Neural cell (in vitro differentiated cells): ENCODE data around the gene HS3ST3A1. TPM values are rescaled to one million over a fixed set of nuclear protein-coding genes. Genes with fewer than 3 reads are reported as not detected.

Experiments used
- H2AFZ ChIP-seq: fragments of 200-600, 300-800 bp; sonication (generic), shearing (Covaris generic); 2 replicates; pipeline ENCODE4 v1.6.0; 2014; ENCODE audit warnings: low read depth, mild to moderate bottlenecking, antibody characterized with exemption, low read length, moderate library complexity
- H3F3A ChIP-seq: fragments of 200-600 bp; shearing (Covaris generic); 2 replicates; pipeline ENCODE4 v1.6.1; 2016; ENCODE audit warnings: mild to moderate bottlenecking, moderate library complexity, mixed read lengths, antibody characterized with exemption, low read length; ENCODE audit not compliant: insufficient read depth, poor library complexity, severe bottlenecking
- H3K27ac ChIP-seq: fragments of 200-600, 300-800 bp; sonication (generic), shearing (Covaris generic); 2 replicates; pipeline ENCODE4 v1.5.1; 2014; ENCODE audit warnings: mild to moderate bottlenecking, low read length, moderate library complexity
- H3K27me3 ChIP-seq: fragments of 300-800, 200-600 bp; sonication (generic), shearing (Covaris generic); 2 replicates; pipeline ENCODE4 v1.6.0; 2014; ENCODE audit warnings: mild to moderate bottlenecking, low read depth, low read length, moderate library complexity; ENCODE audit not compliant: insufficient read depth
- H3K36me3 ChIP-seq: fragments of 300-800, 200-600 bp; sonication (generic), shearing (Covaris generic); 2 replicates; pipeline ENCODE4 v1.5.1; 2014; ENCODE audit warnings: mild to moderate bottlenecking, antibody characterized with exemption, low read length, moderate library complexity; ENCODE audit not compliant: insufficient read depth
- H3K4me2 ChIP-seq: fragments of 300-800, 200-600 bp; sonication (generic), shearing (Covaris generic); 2 replicates; pipeline ENCODE4 v1.6.0; 2014; ENCODE audit warnings: mild to moderate bottlenecking, low read length
- H3K4me3 ChIP-seq: fragments of 300-800, 200-600 bp; sonication (generic), shearing (Covaris generic); 2 replicates; pipeline ENCODE4 v1.5.1; 2014; ENCODE audit warnings: mild to moderate bottlenecking, low read length, moderate library complexity
- H3K79me2 ChIP-seq: fragments of 200-600 bp; shearing (Covaris generic); replicated peaks from 2 replicates; pipeline ENCODE4 v1.6.0; 2014; ENCODE audit warnings: mild to moderate bottlenecking, low read length, moderate library complexity; ENCODE audit not compliant: insufficient read depth
- H3K9ac ChIP-seq: fragments of 300-800, 200-600 bp; sonication (generic), shearing (Covaris generic); 2 replicates; pipeline ENCODE4 v1.6.1; 2016; ENCODE audit warnings: mild to moderate bottlenecking, low read length, mixed read lengths
- H3K9me2 ChIP-seq: fragments of 200-600 bp; shearing (Covaris generic); 2 replicates; pipeline ENCODE4 v1.6.1; 2016; ENCODE audit warnings: mild to moderate bottlenecking, low read length, mixed read lengths; ENCODE audit not compliant: insufficient read depth
- H3K9me3 ChIP-seq: fragments of 200-600, 300-800 bp; sonication (generic), shearing (Covaris generic); 2 replicates; pipeline ENCODE4 v1.6.1; 2016; ENCODE audit warnings: mild to moderate bottlenecking, mixed run types, low read length, moderate library complexity, mixed read lengths
- H4K20me1 ChIP-seq: fragments of 200-600 bp; shearing (Covaris generic); 2 replicates; pipeline ENCODE4 v1.6.1; 2016; ENCODE audit warnings: mild to moderate bottlenecking, mixed run types; ENCODE audit not compliant: insufficient read depth
- CTCF ChIP-seq: fragments of 450-650 bp; IDR thresholded peaks from 2 replicates; pipeline ENCODE4 v1.5.1; 2014; ENCODE audit warnings: antibody characterized with exemption, mild to moderate bottlenecking, moderate library complexity; ENCODE audit not compliant: poor library complexity, severe bottlenecking
- EP300 ChIP-seq: fragments of 450-650 bp; conservative IDR thresholded peaks from 2 replicates; pipeline ENCODE4 v1.6.1; 2014; ENCODE audit warnings: antibody characterized with exemption, mild to moderate bottlenecking, moderate library complexity; ENCODE audit not compliant: poor library complexity, severe bottlenecking
- EZH2 ChIP-seq: fragments of 200-600, 300-800 bp; shearing (Covaris generic), sonication (generic); IDR thresholded peaks from 2 replicates; pipeline ENCODE4 v1.6.1; 2014; ENCODE audit warnings: antibody characterized with exemption, low read length, borderline replicate concordance, mild to moderate bottlenecking; ENCODE audit not compliant: insufficient read depth, poor library complexity, severe bottlenecking
- MXI1 ChIP-seq: fragments of 450-650 bp; conservative IDR thresholded peaks from 2 replicates; pipeline ENCODE4 v1.6.1; 2014; ENCODE audit warnings: antibody characterized with exemption, mild to moderate bottlenecking; ENCODE audit not compliant: poor library complexity, severe bottlenecking
- POLR2AphosphoS5 ChIP-seq: IDR thresholded peaks from 2 replicates; pipeline ENCODE4 v1.6.1; 2012
- RAD21 ChIP-seq: fragments of 450-650 bp; conservative IDR thresholded peaks from 2 replicates; pipeline ENCODE4 v1.6.1; 2014; ENCODE audit warnings: antibody characterized with exemption, mild to moderate bottlenecking, moderate library complexity
- SMC3 ChIP-seq: fragments of 450-650 bp; conservative IDR thresholded peaks from 2 replicates; pipeline ENCODE4 v1.6.1; 2014; ENCODE audit warnings: antibody characterized with exemption, mild to moderate bottlenecking, moderate library complexity; ENCODE audit not compliant: poor library complexity
- TAF1 ChIP-seq: IDR thresholded peaks from 2 replicates; pipeline ENCODE4 v1.6.1; 2012; ENCODE audit warnings: low read depth
- polyA plus RNA-seq: library from polyadenylated mRNA; depleted of rRNA; stranded (reverse); fragments of >200 nt; gene quantifications from 2 replicates; pipeline ENCODE4 v1.2.3, GENCODE V29; 2014
- TF ChIP-seq, protein P1 (sequence below): IDR thresholded peaks from 2 replicates; pipeline ENCODE4 v1.6.1; 2012; ENCODE audit warnings: borderline replicate concordance

HS3ST3A1 gene
- polyA plus RNA-seq, 1 donor from 2014 or later, result 0.56 TPM

DNA sequence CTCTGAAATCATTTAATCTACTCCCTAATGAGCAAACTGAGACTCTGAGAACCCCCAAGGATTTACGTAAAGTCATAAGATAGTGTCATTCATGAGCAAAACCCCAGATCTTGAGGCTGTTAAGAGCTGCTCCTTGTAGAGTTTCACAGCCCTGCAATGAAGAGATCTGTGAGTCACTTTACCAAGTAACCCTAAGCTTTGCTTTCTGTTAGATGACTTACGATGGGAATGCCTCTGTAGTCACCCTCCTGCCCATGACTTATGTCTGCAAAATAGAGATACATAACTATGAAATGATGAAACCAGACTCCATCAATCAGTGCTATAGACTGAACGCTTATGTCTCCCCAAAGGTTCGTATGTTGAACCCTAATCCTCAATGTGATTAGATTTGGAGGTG lies 117.7 kb downstream of the HS3ST3A1 start (continued):
- TF ChIP-seq, protein P1, sequence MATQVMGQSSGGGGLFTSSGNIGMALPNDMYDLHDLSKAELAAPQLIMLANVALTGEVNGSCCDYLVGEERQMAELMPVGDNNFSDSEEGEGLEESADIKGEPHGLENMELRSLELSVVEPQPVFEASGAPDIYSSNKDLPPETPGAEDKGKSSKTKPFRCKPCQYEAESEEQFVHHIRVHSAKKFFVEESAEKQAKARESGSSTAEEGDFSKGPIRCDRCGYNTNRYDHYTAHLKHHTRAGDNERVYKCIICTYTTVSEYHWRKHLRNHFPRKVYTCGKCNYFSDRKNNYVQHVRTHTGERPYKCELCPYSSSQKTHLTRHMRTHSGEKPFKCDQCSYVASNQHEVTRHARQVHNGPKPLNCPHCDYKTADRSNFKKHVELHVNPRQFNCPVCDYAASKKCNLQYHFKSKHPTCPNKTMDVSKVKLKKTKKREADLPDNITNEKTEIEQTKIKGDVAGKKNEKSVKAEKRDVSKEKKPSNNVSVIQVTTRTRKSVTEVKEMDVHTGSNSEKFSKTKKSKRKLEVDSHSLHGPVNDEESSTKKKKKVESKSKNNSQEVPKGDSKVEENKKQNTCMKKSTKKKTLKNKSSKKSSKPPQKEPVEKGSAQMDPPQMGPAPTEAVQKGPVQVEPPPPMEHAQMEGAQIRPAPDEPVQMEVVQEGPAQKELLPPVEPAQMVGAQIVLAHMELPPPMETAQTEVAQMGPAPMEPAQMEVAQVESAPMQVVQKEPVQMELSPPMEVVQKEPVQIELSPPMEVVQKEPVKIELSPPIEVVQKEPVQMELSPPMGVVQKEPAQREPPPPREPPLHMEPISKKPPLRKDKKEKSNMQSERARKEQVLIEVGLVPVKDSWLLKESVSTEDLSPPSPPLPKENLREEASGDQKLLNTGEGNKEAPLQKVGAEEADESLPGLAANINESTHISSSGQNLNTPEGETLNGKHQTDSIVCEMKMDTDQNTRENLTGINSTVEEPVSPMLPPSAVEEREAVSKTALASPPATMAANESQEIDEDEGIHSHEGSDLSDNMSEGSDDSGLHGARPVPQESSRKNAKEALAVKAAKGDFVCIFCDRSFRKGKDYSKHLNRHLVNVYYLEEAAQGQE, result no peak

- Histone ChIP-seq H3K36me3 (no peaks in the 10 kb centered on the region), H3K79me2 (no peaks in the 10 kb centered on the region), H3K9ac (no peak overlapping the region), H3K27ac (no peak overlapping the region), H2AFZ (no peak overlapping the region), H3K4me2 (no peak overlapping the region), H3K9me3 (peaks cover 5% of the 10 kb centered on the region), H3K9me2 (no peaks in the 10 kb centered on the region), H4K20me1 (no peaks in the 10 kb centered on the region), H3F3A (no peaks in the 10 kb centered on the region), H3K27me3 (no peaks in the 10 kb centered on the region), H3K4me3 (no peak overlapping the region)
- TF ChIP-seq CTCF (no peak), SMC3 (no peak), EZH2 (no peak), RAD21 (no peak), MXI1 (no peak), TAF1 (no peak), EP300 (no peak), POLR2AphosphoS5 (no peak)
- TF ChIP-seq, protein P1, result no peak
Measured at GRCh38 chr17:13480877-13481276, 120.9 kb downstream of the HS3ST3A1 start.
